GM12874 (cell line): ENCODE data around the gene C14orf132.

ENCODE experiments used
- CTCF ChIP-seq: IDR thresholded peaks from 2 replicates; pipeline ENCODE4 v1.5.1; 2011; ENCODE audit warnings: low read depth, mild to moderate bottlenecking, control low read depth, low read length, moderate library complexity; ENCODE audit not compliant: insufficient read depth

Gene C14orf132

GRCh38 chr14:96106891-96107290, 67.7 kb downstream of the C14orf132 start:
- no peak for TF ChIP-seq CTCF

DNA sequence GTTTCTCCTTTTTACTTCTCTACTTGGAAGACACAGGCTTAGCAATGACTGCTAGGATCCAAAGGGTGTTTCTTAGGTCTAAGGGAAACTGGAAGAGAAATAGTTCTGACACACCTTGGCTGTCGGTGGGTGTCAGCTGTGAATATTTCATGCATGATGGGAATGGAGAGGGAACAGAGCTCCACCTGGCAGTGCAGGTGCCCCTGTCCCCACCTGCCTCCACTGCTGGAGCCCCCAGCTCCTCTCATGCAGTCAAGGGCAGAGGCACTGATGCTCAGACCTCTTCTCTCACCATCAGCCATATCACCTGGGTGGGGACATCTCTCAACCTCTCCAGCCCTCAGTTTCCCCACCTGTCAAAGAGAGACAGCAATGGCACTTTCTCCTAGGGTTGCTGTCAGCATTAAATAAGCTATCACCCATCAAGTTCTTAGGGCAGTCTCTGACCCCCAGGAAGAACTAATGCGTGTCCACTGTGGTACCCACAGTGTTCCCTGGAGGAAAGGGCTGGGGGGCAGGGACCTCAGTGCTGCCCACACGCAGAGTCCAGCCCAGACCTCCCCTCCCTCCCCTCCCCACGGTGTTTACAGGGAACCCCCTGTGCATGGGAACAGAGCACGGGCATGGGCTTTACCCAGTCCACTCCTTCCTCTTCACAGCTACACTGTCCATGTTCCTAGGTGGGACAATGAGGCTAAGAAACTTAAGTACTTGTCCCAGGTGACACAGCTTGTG, 69.1 kb downstream of the C14orf132 start:
- no peak for TF ChIP-seq CTCF

- TF ChIP-seq CTCF = no peak
These were observed 69.7 kb downstream of the C14orf132 start for GRCh38 chr14:96108911-96109310.

- TF ChIP-seq CTCF = no peak
These were observed 70.6 kb downstream of the C14orf132 start for GRCh38 chr14:96109596-96110355.

DNA sequence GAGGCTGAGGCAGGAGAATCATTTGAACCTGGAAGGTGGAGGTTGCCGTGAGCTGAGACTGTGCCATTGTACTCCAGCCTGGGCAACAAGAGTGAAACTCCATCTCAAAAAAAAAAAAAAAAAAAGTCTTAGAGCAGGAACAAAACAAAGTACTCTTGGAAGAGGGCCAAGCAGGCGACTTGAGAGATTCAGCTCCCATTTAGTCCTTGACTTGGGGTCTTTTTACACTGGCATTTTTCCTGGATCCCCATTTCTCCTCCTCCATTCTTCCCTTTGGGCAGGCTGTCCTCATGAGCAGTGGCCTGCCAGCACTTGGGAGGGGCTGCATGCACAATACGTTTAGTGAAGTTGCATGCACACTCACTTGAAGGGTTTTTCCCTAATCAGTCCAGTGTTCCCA, 72.9 kb downstream of the C14orf132 start:
- no peak for TF ChIP-seq CTCF

GRCh38 chr14:96114002-96114401, 74.8 kb downstream of the C14orf132 start:
- TF ChIP-seq CTCF = no peak

GRCh38 chr14:96117101-96117897, 78.1 kb downstream of the C14orf132 start:
- no peak for TF ChIP-seq CTCF
